Small intestine (tissue), 7 donors: ENCODE results near the gene ATXN10. TPM values are rescaled to one million over a fixed set of nuclear protein-coding genes. Genes with fewer than 3 reads are reported as not detected.

Experiments
- DNase-seq, 2 donors: peaks; one replicate each; pipeline versions ENCODE4 v3.0.0 to v3.0.0-alpha.2; 2013
- FAIRE-seq: peaks from 2 replicates; lab custom pipeline; 2012; peaks lifted over from hg19 to GRCh38; lab: Jason Lieb, UNC
- H3K27ac ChIP-seq, 3 donors: one replicate each; pipeline ENCODE4 v1.5.1; 2013; ENCODE audit warnings: low read length in 2 of 3, mild to moderate bottlenecking in 2 of 3, control low read depth in 1 of 3, inconsistent platforms in 1 of 3, low read depth in 1 of 3, moderate library complexity in 1 of 3
- H3K27me3 ChIP-seq, 3 donors: one replicate each; pipeline ENCODE4 v1.6.1; 2013; ENCODE audit warnings: low read length in 3 of 3, inconsistent platforms in 1 of 3; ENCODE audit not compliant: control insufficient read depth in 3 of 3, insufficient read depth in 3 of 3
- H3K36me3 ChIP-seq, 3 donors: one replicate each; pipeline ENCODE4 v1.6.1; 2013; ENCODE audit warnings: low read length in 3 of 3, inconsistent platforms in 1 of 3, low read depth in 1 of 3, mild to moderate bottlenecking in 1 of 3, moderate library complexity in 1 of 3; ENCODE audit not compliant: control insufficient read depth in 3 of 3, insufficient read depth in 2 of 3
- H3K4me1 ChIP-seq, 3 donors: one replicate each; pipeline ENCODE4 v1.6.1; 2013; ENCODE audit warnings: low read length in 2 of 3, inconsistent platforms in 1 of 3, low read depth in 1 of 3, mild to moderate bottlenecking in 1 of 3, moderate library complexity in 1 of 3; ENCODE audit not compliant: control insufficient read depth in 3 of 3, insufficient read depth in 2 of 3
- H3K4me3 ChIP-seq, 3 donors: one replicate each; pipeline ENCODE4 v1.5.1; 2013; ENCODE audit warnings: low read length in 3 of 3, control low read depth in 1 of 3, inconsistent platforms in 1 of 3, low read depth in 1 of 3, mild to moderate bottlenecking in 1 of 3, moderate library complexity in 1 of 3
- H3K9me3 ChIP-seq, 2 donors: one replicate each; pipeline ENCODE4 v1.6.1; 2013; ENCODE audit warnings: low read depth in 1 of 2, low read length in 1 of 2; ENCODE audit not compliant: control insufficient read depth in 2 of 2, insufficient read depth in 1 of 2
- WGBS, 3 donors: extraction: QIAGEN DNeasy Blood & Tissue Kit; methylation state at CpG; one replicate each; pipeline ENCODE4 v1.1.7; 2013; 5-methylcytosine and 5-hydroxymethylcytosine counted together
- polyA plus RNA-seq, 4 donors: library from polyadenylated mRNA; stranded (reverse) in 3 of 4; unstranded in 1 of 4; fragments of 200-250 nt in 3 of 4; fragments of 120-200 nt in 1 of 4; gene quantifications; one replicate each; pipeline versions ENCODE4 v1.2.1 to v1.2.3, GENCODE V29; 2013
- donor health status: healthy with polysubstance abuse.
- donor health status: control.
- donor health status: control.
- donor health status: Bipolar disorder and iron deficiency.
- donor health status: healthy.

Gene ATXN10
- polyA plus RNA-seq, 4 donors, result 15.4 to 74.3 (median 39.2) TPM

DNA sequence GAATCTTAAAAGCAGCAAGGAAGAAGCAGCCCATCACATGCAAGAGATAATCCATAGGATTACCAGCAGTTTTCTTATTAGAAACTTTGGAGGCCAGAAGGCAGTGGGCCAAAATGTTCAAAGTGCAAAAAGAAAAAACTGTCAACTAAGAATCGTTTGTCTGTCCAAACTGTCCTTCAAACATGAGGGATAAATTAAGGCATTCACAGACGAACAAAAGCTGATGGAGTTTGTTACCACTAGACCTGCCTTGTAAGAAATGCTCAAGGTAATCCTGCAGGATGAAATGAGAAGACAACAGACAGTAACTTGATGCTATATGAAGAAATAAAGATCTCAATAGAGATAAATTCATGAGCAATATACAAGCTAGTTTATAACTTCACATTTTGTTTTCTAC, 154.9 kb downstream of the ATXN10 start:
- Histone ChIP-seq H3K4me3 (no peak overlapping the region), H3K4me1 (no peaks in the 10 kb centered on the region), H3K9me3 (no peaks in the 10 kb centered on the region), H3K27me3 (no peaks in the 10 kb centered on the region), H3K27ac (no peak overlapping the region), H3K36me3 (peaks cover 0 to 7% (median 0%) of the 10 kb centered on the region in 3 donors)
- DNase-seq, result no peak
- WGBS, 3 donors, result 72 to 88% (median 77%) methylated on average over 2 of the region's 2 CpGs
- no peak for FAIRE-seq

GRCh38 chr22:45828841-45829240, 157.2 kb downstream of the ATXN10 start:
- H3K36me3 ChIP-seq, result peaks cover 0 to 10% (median 0%) of the 10 kb centered on the region in 3 donors
- DNase-seq (no peak), FAIRE-seq (no peak)
- H3K27me3 ChIP-seq, result no peaks in the 10 kb centered on the region
- no peaks in the 10 kb centered on the region for H3K9me3 ChIP-seq
- 97 to 100% (median 98%) methylated on average over 1 of the region's 1 CpG for WGBS, 3 donors
- no peaks in the 10 kb centered on the region for H3K4me1 ChIP-seq
- no peak overlapping the region for H3K27ac ChIP-seq
- no peak overlapping the region for H3K4me3 ChIP-seq

DNA sequence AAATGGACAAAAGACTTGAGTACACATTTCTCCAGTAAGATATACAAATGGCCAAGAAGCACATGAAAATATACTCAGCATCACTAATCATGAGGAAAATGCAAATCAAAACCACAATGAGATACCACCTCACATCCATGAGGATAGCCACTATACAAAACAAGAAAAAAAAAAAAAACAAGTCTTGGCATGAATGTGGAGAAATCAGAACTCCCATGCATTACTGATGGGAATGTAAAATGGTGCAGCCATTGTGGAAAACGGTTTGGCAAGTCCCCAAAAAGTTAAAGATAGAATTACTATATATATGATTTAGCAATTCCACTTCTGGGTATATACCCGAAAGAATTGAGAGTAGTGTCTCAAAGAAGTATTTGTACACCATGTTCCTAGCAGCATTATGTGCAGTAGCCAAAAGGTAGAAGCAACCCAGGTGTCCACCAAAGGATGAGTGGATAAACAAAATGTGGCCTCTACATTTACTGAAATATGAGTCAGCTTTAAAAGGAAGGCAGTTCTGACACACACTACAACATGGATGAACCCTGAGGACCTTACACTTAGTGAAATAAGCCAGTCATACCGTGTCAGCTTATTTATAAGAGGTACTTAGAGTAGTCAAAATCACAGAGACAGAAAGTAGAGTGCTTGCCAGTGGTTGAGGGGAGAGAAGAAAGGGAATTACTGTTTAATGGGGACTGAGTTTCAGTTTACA, 159.1 kb downstream of the ATXN10 start:
- Histone ChIP-seq H3K27ac (no peak overlapping the region), H3K9me3 (no peaks in the 10 kb centered on the region), H3K4me1 (no peaks in the 10 kb centered on the region), H3K4me3 (no peak overlapping the region), H3K27me3 (no peaks in the 10 kb centered on the region), H3K36me3 (peaks cover 0 to 15% (median 0%) of the 10 kb centered on the region in 3 donors)
- FAIRE-seq (no peak), DNase-seq (no peak)
- WGBS, 3 donors, result 76 to 89% (median 86%) methylated on average over 3 of the region's 3 CpGs

DNA sequence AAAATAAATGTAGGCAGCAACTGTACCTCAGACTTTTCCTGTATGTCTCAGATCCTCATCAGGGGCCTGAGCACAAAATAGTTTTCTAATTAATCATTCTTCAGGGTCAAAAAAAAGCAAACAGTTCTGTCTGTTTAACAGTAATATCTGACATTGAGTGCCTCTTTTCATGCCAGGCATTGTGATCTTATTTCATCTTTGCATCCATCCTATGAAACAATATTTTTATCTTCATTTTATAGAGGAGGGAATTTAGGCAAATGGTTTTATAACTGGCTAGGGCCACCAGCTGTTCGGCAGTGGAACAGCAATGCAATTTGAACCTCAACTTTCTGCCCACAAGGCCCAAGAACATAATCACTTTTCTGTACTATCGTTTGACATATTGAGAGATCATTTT, 159.8 kb downstream of the ATXN10 start:
- Histone ChIP-seq H3K27ac (no peak overlapping the region), H3K27me3 (no peaks in the 10 kb centered on the region), H3K9me3 (no peaks in the 10 kb centered on the region), H3K36me3 (peaks cover 0 to 13% (median 2%) of the 10 kb centered on the region in 3 donors), H3K4me3 (no peak overlapping the region), H3K4me1 (no peaks in the 10 kb centered on the region)
- WGBS, 3 donors, result 82 to 92% (median 83%) methylated on average over 2 of the region's 2 CpGs
- FAIRE-seq, result no peak
- no peak for DNase-seq

- H3K9me3 ChIP-seq, result no peaks in the 10 kb centered on the region
- FAIRE-seq (no peak), DNase-seq (no peak)
- no peak overlapping the region for H3K4me3 ChIP-seq
- 90 to 91% (median 90%) methylated on average over 2 of the region's 2 CpGs for WGBS, 3 donors
- H3K27me3 ChIP-seq, result no peaks in the 10 kb centered on the region
- peaks cover 0 to 13% (median 2%) of the 10 kb centered on the region in 3 donors for H3K36me3 ChIP-seq
- no peak overlapping the region for H3K27ac ChIP-seq
- H3K4me1 ChIP-seq, result no peaks in the 10 kb centered on the region
These were observed 160.5 kb downstream of the ATXN10 start for GRCh38 chr22:45832180-45832579.

- peaks cover 0 to 13% (median 2%) of the 10 kb centered on the region in 3 donors for H3K36me3 ChIP-seq
- no peak overlapping the region for H3K27ac ChIP-seq
- FAIRE-seq (no peak), DNase-seq (no peak)
- no peak overlapping the region for H3K4me3 ChIP-seq
- H3K27me3 ChIP-seq, result no peaks in the 10 kb centered on the region
- no peaks in the 10 kb centered on the region for H3K9me3 ChIP-seq
- no peaks in the 10 kb centered on the region for H3K4me1 ChIP-seq
- 87 to 92% (median 88%) methylated on average over 8 of the region's 8 CpGs for WGBS, 3 donors
These were observed 161.4 kb downstream of the ATXN10 start for GRCh38 chr22:45832959-45833580.

DNA sequence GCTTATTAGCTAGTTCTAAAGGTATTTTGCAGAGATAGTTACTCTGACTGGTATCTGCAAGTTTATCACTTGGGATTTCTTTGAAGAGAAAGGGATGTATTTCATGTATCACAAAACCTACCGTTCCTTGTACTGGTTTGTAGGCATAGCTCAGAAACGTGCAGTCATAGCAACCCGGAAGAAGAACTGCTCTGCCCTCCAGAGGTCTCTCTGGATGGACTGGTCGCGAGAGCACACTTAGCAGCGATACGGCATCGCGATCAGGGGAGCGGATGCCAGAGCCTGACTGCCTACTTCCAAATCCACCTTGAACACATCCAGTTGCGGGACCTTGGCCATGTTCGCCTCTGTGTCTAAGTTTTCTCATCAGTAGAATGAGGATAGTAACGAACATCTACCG, 162.0 kb downstream of the ATXN10 start:
- no peaks in the 10 kb centered on the region for H3K4me1 ChIP-seq
- H3K9me3 ChIP-seq, result no peaks in the 10 kb centered on the region
- DNase-seq (no peak), FAIRE-seq (no peak)
- peaks cover 0 to 13% (median 2%) of the 10 kb centered on the region in 3 donors for H3K36me3 ChIP-seq
- no peak overlapping the region for H3K27ac ChIP-seq
- WGBS, 3 donors, result 87 to 92% (median 88%) methylated on average over 14 of the region's 14 CpGs
- H3K27me3 ChIP-seq, result no peaks in the 10 kb centered on the region
- H3K4me3 ChIP-seq, result no peak overlapping the region

DNA sequence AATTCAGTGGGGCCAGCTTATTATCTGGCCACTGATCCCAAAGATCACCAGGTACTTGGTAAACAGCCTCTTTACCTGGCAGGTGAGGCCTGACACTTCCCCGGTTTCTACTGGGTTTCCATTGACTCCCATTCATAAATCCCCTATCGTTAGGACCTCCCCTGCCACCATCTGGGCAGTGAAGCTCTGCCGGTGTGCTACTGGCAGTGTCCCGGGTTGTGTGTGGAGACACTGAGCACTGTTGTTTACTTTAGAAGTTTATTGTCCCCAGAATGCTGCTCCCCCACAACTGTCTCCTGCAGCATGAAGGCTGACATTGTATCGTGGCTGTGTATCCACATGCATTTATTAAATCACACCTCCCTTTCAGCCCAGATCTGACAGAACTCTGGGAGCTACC, 162.6 kb downstream of the ATXN10 start:
- WGBS, 3 donors, result 52 to 63% (median 60%) methylated on average over 5 of the region's 5 CpGs
- H3K4me3 ChIP-seq, result no peak overlapping the region
- DNase-seq (peak in 1 of 2 donors; percentile 14), FAIRE-seq (no peak)
- H3K9me3 ChIP-seq, result no peaks in the 10 kb centered on the region
- H3K4me1 ChIP-seq, result no peaks in the 10 kb centered on the region
- H3K27me3 ChIP-seq, result no peaks in the 10 kb centered on the region
- no peak overlapping the region for H3K27ac ChIP-seq
- peaks cover 0 to 13% (median 2%) of the 10 kb centered on the region in 3 donors for H3K36me3 ChIP-seq
